Stimulated activated CD8-positive, alpha-beta memory T cell treated with anti-CD3 and anti-CD28 coated beads, Interleukin-7, amount 100 ng/mL, for 48 hours (primary cell): Measurements from ENCODE around the gene FBXL13.
"Not testable (repeated sequence)": the region's sequence is repeated elsewhere in the genome, so short reads cannot be mapped to it uniquely, and the experiment has no call there.

ENCODE experiments used
- DNase-seq, 2 donors: peaks; one replicate each; pipeline ENCODE4 v3.0.0-alpha.2; 2020; ENCODE audit warnings: low read depth in 1 of 2; ENCODE audit errors: extremely low read depth in 1 of 2

FBXL13 gene

DNA sequence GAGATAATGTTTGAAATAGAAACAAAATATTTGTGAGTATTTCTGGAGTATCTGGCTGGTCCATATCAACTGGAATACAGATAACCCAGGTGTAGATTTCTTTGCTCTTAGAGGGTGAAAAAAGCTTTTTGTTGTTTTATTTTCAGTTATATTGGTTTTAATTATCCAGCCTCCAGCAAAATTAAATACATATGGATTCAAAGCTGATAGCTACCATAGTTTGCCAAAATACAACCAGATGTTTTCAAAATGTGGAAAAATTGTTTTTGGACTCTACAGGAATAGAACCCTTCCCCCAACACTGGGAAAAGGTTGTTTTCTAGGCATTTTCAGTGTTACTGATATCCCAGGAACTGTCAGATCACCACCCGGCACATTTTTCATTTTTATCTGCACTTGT, 131.7 kb downstream of the FBXL13 start:
- DNase-seq, result no peak

DNA sequence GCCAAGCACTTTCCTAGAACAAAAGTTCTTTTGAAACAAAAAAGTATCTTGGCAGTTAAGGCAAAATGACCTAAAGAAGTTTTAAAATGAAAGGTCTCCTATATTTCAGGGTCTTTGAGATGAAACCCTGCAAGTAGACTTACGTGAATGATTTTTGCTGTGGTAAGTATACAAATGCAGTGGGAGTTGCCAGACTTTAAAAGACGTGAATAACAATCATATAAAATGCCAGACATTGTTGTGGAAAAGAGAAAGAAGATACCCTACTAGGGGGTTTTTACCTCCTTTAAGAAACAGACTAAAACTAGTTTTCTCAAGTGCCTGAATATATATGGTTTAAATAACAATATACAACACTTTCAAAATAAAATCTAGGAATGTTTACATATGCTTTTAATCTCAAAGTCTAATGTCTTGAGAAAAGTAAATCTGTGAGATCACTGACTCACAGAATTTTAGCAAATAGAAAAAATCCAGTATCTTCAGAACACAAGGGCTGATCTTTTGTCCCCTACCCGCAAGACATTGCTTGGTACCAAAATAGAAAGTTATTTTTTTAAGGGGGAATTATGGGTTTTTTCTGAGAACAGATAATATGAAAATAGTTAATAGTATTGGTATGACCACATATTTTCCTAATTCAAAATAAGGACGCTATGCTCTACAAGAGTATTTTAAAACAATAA, 132.3 kb downstream of the FBXL13 start:
- DNase-seq, result no peak

DNA sequence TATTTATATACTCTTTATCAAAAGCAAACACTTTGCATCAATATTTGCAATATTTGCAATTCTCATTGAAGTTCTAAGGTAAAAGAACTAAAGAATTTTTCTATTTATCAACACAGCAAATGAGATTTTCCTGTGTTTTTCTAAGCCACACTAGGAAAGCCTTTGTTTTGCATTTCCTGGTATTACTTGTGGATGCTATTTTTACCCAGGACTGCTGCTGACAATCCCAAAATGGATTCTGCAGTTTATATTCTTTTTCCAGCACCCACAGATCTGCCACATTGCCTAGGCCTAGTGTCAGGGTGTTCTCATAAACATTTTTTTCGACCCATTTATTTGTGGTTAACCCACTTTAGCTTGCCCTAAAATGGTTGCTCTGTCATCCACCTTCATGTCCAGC, 135.9 kb downstream of the FBXL13 start:
- no peak for DNase-seq

DNA sequence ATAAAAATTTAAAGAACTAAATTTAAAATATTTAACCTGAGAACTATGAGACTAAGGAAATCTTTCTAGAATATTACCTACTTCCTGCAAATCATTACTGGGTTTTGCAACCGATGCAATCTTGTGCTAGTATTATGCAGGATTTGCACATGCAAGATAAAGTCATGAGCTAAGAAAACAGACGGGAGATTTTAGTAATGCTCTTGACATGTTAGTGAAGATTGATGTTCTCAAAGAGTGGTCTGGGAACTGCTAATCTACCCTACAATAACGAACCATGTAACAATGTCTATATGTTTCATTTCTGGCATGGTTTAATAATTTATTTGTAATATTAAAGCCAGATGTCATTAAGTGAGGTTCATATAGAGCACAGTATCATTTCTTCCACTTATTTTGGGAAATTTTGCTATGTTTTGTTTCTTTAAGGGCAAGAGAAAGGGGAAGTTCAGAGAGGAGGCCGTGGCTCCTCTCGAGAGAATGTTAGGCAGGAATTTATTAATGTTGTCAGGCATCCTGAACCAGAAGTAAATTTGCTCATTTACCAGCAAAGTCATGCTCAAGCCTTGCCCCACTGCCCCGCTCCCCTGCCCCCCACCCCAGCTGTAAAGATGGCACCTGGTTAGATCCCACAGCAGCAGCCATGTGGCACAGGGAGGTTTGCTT, 139.0 kb downstream of the FBXL13 start:
- DNase-seq, result no peak

DNA sequence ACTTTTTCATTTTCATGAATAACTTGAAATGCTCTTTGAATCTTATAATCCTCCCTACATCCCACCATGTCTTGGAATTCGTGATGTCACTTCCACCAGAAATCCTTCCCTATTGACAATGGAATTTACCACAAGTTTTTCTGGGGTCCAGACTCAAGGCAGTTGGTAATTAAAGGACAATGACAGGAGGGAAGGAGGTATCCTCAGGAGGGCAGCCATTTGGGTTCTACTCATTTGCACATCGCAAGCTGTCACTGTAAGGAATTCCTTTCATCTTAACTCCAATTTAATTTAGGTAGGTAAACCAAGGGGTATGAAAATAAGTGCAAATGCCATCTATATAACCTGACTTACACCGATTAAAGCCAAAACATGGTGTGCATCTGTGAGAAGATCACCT, 139.9 kb downstream of the FBXL13 start:
- DNase-seq, result no peak

DNA sequence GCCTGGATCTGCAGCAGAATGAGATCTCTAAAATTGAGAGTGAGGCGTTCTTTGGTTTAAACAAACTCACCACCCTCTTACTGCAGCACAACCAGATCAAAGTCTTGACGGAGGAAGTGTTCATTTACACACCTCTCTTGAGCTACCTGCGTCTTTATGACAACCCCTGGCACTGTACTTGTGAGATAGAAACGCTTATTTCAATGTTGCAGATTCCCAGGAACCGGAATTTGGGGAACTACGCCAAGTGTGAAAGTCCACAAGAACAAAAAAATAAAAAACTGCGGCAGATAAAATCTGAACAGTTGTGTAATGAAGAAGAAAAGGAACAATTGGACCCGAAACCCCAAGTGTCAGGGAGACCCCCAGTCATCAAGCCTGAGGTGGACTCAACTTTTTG, 140.4 kb downstream of the FBXL13 start:
- DNase-seq, result no peak

DNA sequence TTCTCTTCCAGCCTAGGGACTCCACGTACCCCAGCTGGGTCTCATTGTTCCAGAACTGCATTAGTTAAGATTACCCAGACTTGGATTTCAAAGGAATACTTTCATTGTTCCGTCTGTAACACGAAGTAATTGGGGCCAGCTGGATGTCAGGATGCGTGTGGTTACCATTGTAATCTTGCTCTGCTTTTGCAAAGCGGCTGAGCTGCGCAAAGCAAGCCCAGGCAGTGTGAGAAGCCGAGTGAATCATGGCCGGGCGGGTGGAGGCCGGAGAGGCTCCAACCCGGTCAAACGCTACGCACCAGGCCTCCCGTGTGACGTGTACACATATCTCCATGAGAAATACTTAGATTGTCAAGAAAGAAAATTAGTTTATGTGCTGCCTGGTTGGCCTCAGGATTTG, 140.8 kb downstream of the FBXL13 start:
- no peak for DNase-seq

DNA sequence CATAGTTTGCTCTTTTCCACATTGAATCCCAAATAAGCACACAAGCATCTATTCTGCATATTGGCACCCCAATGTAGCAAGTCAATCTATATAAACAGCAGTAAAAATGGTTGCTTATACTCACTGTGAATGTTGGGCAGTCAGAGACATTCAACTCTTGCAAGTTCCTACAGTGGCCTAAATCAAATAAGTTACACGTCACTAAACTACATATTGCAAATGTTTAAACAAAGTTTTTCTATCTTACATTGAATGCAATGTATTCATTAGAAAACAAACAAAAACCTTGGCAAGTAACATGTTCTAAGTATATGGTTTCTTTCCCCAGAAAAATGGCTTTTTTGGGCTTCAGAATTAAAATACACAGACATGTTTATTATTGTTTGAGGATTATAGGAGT, 142.8 kb downstream of the FBXL13 start:
- DNase-seq, result no peak

DNA sequence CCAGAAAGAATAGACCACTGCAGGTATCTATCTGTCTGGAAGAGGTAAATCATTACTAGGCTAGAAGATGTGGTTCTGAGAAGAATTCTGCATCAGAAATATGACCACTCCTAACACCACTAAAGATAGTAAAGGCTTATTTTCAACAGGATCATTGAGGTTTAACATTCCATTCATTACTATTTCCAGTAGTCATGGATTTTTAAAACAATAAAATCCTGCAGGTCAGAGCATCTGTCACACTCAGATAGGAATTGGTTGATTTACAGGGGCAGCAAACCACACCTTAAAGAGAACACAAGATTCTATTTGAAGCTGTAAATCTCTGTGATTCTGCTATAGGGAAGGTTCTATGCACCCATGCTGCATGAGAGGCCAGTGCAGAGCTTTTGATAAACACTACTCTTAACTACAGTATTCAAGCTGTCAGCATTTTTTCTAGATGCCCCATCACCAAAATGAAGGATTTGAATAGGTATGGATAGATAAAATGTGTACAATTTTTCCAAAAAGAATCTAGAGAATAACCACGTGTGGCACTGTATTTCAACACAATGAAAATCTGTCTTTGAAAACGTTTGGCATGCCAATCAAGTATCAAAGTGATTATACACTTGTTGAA, 147.2 kb downstream of the FBXL13 start:
- no peak for DNase-seq

DNA sequence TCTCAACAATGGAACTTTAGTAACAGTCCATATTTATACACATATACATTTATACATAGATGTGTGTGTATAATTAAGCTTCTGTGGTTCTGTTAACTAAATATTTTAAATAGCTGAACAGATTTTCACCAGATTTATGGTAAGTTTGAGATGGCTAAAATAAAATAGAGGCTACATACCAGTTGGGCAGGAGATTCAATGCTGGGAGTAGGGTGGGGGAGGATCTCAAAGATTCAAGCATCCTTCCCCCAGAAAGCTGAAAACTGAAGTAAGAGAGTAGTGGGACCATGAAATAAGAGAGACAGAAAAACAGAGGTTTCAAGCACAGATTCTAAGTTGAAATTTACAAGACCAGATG, 147.8 kb downstream of the FBXL13 start:
- no peak for DNase-seq

DNA sequence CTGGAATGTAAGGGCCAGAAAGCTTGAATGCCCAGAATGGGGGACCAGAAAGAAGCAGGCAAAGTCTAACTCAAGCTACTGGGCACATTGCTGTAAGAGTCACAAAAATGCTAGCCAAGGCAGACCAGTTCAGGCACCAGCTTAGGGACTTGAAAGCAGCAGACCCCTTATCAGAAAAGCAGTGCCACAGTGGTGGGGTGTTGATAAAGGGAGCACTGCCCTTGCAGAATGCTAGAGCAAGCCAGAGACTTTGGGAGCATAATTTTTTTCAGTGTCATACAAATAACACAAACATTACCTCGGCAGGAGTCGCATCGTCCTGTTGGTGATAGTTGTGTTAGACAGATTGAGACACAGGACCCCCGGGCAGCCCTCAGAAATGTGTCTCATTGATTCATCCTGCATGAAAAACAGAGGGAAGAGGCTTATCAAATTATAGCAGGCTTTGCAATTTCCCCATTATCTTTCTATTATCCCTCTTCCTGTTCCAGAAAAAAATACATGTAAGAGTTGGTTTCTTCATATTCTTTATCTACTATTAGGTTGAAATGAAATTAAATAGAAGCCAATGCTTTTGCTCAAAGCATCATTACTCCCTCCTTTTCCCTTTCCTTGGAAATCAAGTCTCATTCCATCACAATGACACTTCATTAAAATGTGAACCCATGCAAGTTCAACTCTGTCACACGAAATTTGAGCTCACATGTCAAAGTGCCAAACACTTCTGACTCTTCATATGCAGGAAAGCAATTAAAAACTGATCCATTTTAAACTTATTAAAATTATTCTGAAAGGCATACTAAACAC, 148.4 kb downstream of the FBXL13 start:
- DNase-seq, result no peak

DNA sequence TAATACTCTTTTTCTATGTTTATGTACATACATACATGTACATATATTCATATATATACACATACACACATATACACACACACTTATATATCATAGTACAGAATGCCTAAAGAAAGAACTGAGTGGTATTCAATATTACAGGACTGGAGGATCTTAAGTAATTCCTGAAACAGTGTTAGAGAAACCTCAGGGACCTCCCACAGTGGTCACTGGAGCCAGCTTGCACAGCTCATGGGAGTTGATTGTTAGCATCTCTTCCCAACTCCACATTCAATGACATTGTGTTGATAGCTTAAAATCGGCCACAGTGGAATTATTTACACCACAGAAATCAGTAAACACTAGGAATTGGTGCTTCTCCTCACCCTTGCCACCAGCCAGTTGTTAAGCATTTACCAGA, 155.8 kb downstream of the FBXL13 start:
- no peak for DNase-seq

DNA sequence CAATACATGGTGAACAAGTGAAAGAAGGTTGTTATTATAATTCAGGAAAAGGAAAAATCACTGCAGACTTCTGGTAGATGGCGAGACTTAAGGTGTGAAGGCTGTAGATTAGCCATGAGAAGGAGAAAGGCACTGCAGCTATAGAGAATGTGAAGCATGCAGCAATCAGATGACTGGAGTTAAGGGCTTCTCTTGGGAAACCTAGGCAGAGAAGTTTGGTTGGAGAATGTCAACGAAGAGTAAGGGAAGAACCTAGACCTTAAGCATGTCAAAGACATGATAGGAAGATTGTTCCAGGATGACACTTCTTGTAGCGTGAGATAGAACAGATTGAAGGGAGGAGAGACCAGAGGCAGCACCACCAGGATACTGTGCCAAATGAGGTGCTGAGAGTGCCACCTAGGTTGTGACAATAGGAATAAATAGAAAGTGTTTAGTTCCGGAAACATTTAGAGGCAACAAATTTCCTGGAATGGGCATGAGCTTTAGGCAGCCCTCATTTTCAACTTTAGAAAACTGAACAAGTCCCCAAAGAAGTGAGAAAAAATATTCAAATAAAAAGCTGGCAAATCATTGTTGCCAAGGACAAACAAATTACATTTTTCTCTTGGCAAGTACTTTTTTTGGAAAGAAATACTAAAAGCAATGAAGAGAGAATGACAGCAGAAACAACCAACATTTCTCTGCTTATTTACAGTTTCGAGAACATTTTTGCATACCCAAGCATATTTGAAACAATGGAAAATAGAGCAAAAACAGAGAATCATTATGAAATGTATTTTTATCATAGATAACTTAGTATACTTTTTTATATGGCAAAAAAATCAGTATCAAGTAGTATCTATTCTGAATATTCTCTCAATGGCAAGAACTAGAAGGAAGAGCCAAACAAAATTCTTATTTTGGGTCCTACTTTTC, 156.9 kb downstream of the FBXL13 start:
- DNase-seq, result no peak

DNA sequence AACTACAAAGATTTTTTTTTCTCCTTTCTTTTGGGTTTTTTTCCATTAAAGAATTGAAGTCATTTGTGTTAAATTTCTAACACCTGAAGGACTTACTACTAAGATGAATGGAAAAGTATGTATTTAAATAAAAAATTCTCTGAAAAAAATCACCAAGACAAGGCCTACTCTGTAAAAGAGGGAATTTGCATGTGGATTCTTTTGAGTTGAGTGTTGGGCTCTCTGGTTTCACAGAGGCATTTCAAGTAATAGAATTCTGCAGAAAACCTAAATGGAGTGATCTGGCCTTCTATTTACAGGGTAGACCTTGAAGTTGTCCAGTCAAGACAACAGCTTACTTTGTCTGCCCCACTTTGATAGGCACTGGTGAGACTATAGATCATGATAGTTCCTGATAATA, 157.7 kb downstream of the FBXL13 start:
- DNase-seq, result no peak

DNA sequence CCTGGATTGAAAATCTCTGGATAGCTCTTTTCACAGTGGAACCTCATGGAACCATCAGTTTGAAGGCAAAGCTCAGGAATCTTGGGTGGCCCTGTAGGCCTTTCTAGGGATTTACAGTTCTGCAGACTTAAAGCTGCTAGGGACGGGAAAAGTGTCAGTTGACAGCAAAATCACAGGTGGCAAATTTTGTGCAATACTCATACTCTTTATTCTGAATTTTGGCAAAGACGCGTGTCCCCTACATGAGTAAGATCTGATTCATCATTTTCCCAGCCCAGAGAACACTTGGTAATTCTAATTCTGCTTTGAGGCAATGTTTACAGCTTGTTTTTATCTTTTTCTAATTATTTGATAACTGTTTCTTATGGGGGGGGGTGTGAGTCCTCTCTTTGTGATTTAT, 158.2 kb downstream of the FBXL13 start:
- DNase-seq, result no peak

DNA sequence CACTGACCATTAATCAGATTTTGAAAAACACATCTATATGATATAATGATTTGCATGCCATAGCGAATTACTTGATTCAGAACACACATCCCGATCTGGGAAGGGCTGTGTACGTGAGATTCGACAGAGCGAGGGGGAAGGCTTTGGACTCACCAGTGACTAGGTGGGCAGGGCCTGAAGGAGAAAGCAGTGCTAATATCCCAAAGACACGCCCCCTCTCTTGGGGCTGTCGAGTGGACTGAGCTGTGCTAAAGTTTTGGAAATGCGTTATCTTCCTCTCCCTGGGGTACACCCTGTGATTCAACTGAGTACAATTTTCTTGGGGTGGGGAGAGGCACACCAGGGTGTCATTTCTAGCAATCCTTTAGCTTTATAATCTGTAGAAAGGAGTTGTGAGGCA, 160.0 kb downstream of the FBXL13 start:
- DNase-seq, result no peak

DNA sequence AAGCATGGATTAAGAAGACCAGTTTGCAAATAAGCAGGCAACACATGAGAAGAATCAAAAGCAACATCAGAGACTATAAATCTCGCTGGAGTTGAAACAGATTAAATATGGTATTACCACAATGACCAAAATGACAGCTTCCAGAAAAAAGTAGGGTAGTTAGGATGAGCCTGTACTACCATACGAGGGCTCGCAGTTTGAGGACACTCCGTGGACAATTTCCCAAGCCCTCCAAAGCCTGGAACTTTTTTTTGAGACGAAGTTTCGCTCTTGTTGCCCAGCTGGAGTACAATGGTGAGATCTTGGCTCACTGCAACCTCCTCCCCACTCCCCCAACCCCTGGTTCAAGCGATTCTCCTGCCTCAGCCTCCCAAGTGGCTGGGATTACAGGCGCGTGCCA, 160.8 kb downstream of the FBXL13 start:
- DNase-seq, result no peak

DNA sequence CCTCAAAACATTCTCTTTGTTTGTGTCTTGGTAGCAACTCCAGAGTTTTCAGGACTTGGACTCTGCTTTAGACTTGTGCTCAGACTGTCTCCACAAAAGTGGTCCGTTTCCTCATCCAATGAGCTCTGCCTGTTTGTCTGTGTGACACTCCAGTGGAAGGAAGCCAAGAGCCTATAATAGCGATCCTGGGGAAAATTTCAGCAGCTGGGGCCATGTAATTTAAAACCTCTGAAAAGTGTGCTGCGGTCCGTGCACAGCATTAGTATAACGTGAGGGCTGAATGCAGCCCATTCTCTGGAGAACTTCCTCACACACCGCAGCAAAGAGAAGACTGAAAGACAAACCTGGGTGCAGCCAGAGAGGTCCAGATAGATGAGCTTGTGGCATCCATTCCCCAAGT, 161.9 kb downstream of the FBXL13 start, which contains the start of gene LRRC17:
Gene LRRC17, plus strand, starts transcription at position 259 of the 400 bp plus-strand sequence. CDS start 20,914 bp downstream, outside the sequence.
- DNase-seq, result no peak

DNA sequence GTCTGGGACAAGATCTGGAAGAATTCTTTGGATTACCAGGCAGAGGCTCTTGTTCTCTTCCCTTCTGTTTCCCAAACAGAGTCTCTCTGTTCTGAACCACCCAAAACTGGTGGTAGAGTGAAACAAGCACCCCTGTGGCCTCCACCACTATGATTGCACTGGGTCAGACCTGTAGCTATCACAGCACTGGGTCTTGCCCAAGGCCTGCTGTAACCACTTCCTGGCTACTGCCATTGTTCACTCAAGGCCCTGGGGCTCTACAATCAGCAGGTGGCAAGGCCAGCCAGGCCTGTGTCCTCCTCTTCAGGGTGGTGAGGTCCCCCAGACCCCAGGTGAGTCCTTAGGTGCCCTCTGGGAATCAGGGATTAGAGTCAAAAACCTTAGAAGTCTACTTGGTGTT, 165.9 kb downstream of the FBXL13 start:
- DNase-seq, result no peak

DNA sequence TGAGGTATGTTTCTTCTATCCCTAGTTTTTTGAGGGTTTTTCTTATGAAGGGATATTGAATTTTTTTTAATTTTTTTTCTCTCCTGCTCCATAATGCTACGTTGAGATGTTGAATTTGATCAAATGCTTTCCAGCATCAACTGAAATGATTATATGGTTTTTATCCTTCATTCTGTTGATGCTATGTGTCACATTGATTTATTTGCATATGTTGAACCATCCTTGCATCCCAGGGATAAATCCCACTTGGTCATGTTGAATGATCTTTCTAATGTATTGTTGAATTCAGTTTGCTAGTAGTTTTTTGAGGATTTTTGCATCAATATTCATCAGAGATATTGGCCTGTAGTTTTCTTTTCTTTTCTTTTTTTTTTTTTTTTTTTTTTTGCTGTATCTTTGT, 171.0 kb downstream of the FBXL13 start:
- not testable (repeated sequence) for DNase-seq
